ENCODE data around the gene DMKN. TPM values are rescaled to one million over a fixed set of nuclear protein-coding genes. Genes with fewer than 3 reads are reported as not detected.

Gene DMKN, protein sequence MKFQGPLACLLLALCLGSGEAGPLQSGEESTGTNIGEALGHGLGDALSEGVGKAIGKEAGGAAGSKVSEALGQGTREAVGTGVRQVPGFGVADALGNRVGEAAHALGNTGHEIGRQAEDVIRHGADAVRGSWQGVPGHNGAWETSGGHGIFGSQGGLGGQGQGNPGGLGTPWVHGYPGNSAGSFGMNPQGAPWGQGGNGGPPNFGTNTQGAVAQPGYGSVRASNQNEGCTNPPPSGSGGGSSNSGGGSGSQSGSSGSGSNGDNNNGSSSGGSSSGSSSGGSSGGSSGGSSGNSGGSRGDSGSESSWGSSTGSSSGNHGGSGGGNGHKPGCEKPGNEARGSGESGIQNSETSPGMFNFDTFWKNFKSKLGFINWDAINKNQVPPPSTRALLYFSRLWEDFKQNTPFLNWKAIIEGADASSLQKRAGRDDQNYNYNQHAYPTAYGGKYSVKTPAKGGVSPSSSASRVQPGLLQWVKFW
- total RNA-seq, result 26.5 TPM

DNA sequence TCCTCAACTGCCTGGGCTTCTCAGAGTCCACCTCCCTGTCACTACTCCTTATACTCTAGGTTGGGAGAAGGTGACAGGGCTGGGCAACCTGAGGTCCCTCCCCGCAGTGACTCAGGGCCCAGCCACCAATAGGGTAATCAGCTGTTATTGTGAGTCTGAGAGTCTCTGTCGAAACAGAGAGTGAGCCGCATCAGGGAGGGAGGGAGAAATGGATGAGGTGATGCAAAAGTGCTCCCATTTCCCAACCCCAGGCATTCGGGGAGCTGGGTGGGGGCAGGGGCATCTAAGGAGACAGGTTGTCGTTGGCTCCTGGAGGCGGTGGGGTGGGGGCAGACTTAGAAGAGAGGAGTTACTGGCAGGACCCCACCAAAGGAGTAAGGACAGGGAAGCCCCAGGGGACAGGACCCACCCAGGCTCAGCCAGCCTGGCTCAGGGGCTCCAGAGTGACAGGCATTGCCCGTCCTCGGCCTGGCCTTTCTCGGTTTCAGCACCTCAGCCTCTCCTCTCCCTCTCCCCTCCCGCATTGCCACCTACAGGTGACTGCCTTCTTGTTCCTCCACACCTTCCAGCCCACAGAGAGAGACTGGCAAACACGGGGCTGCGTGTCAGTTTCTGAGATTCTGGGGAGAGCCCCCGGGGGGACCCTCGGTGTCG is at the start of gene DMKN:
DMKN (minus strand) TSS at position 22 of the 654 bp plus-strand sequence. CDS start 174 bp downstream, outside the sequence.
- no peak for ATAC-seq
- DNase-seq (ENCODE audit: low spot score), result no peak
- intact Hi-C loops (cut with DNase I), result no loop called here

DNA sequence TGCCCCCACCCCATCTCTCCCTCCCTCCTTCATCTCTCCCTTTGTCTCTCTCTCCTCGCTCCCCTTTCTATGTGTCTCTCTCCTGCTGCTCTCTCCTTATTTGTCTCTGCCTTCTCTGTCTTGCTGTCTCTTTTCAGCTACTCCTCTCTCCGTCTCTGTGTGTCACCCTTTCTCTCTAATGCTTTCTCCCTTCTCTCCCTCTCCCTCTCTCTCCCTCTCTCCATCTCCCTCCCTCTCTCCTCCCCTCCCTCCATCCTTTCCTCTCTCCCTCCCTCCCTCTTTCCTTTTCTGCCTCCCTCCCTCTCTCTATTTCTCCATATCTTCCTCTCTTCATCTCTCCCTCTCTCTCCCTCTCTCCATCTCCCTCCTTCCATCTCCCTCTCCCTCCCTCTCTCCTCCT is 49.3 kb upstream of the DMKN start:
- no peak for DNase-seq (ENCODE audit: low spot score)
- no peak for ATAC-seq

DNA sequence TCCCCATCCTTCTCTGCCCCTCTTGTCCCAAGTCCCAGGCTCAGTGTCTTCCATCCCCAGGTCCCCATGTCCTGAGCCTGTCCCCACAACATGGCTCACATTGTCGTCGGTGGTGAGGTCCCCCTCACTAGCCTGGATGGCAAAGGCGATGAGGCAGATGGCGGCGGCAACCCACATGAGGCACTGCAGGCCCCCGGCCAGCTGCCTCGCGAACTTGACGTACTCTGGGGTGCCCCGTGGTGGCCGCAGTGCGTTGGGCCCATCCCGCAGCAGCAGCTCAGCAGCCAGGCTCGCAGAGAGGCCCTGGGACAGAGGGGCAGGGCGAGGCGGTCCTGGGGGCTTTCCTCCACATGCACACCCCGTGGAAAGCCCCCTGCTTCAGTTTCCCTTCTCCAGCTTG is 48.9 kb upstream of the DMKN start:
- DNase-seq (ENCODE audit: low spot score) (no peak), ATAC-seq (no peak)
- intact Hi-C loops (cut with DNase I), result no loop called here

More for the DNA sequence above, 49.3 kb upstream of the DMKN start:
- intact Hi-C loops (cut with DNase I), result no loop called here

DNA sequence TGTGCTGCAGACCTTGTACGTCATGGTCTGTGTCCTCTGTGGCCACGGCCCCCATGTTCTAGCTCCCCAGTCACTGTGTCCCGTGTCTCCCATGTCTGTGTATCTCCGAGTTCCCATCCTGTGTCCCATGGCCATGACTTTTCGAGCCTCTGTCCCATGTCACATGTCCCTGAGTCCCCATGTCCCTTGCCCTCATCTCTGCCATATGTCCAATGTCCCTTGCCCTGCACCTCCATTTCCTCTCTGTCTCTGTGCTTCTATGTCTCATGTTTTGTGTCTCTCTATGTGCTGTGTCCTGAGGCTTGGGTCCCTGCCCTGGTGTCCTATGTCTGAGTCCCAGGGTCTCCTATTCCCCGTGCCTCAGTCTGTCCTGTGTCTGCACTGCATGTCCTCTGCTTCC is 48.0 kb upstream of the DMKN start:
- ATAC-seq (no peak), DNase-seq (ENCODE audit: low spot score) (no peak)
- intact Hi-C loops (cut with DNase I), result no loop called here

DNA sequence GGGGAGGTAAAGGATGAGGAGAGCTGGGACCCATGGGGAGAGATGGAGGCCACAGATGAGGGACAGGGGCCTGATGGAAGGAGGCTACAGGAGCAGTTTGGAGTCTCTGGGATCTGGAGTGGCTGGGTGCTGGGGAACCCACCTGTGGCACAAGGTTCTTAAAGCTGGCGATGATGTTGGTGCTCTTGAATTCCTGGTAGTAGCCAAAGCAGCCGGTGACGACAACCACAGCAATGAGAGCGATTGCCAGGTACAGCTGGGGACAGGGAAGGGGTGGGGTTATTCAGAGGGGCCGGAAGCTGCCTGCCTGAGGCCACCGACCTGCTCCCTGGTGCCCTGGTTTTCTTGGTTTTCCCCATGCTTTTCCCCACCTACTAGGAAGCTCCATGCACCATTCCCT is 47.2 kb upstream of the DMKN start:
- ATAC-seq, result no peak
- DNase-seq (ENCODE audit: low spot score), result no peak
- intact Hi-C loops (cut with DNase I), result no loop called here

DNA sequence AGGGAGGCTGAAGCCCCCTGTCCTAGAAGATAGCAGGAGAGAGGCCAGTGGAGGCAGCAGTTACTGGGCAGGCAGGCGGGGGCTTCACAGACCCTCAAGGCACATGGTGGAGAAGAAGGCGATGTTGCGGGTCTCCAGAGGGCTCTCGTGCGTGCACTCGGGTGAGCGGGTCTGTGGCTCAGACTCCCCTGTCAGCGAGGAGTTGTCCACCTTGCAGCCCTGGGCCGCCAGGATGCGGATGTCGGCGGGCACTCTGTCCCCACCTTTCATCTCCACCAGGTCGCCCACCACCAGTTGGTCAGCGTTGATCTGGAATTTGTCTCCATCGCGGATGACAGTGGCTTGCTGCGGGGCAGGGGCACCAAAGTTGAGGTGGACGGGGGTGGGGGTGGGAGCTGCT is 46.8 kb upstream of the DMKN start:
- DNase-seq (ENCODE audit: low spot score), result no peak
- intact Hi-C loops (cut with DNase I), result no loop called here
- no peak for ATAC-seq

DNA sequence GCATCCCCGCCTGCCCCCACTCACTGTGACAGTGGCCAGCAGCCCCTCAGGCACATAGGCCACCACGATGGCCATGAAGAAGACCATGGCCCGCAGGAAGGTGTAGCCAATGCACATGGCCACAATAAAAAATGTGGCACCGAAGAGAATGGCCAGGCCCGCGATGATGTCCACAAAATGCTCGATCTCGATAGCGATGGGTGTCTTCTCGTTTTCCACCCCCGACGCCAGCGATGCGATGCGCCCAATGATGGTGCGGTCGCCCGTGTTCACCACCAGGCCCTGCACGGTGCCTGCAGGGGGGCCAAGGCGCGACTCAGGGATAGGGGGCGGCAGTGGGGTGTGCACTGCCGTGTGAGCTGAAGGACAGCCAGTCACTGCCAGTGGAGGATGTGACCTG is 46.3 kb upstream of the DMKN start:
- no peak for DNase-seq (ENCODE audit: low spot score)
- no peak for ATAC-seq
- intact Hi-C loops (cut with DNase I), result loop anchor here (10.0 kb wide), 1 partner anchor 1185 kb away; no protein-coding TSS in a partner anchor

DNA sequence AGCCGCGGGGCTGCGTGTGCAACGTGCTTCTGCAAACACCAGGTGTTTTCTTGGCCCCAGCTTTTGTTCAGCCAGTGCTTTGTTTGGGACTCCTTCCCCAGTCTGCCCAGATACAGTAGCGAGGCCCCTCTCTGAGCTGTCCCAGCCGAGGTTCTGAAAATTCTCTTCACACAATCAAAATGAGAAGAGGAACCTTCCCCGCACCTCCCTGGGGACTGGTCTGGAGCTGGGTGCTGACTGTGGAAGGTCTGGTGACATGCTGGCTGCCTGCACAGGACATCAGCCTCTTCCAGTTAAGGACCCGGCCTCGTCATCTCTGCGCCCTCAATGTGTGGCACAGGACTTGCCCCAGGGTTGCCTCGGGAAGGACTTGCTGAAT is 45.8 kb upstream of the DMKN start:
- intact Hi-C loops (cut with DNase I), result loop anchor here (10.0 kb wide), 1 partner anchor 1186 kb away; no protein-coding TSS in a partner anchor
- ATAC-seq (no peak), DNase-seq (ENCODE audit: low spot score) (no peak)

DNA sequence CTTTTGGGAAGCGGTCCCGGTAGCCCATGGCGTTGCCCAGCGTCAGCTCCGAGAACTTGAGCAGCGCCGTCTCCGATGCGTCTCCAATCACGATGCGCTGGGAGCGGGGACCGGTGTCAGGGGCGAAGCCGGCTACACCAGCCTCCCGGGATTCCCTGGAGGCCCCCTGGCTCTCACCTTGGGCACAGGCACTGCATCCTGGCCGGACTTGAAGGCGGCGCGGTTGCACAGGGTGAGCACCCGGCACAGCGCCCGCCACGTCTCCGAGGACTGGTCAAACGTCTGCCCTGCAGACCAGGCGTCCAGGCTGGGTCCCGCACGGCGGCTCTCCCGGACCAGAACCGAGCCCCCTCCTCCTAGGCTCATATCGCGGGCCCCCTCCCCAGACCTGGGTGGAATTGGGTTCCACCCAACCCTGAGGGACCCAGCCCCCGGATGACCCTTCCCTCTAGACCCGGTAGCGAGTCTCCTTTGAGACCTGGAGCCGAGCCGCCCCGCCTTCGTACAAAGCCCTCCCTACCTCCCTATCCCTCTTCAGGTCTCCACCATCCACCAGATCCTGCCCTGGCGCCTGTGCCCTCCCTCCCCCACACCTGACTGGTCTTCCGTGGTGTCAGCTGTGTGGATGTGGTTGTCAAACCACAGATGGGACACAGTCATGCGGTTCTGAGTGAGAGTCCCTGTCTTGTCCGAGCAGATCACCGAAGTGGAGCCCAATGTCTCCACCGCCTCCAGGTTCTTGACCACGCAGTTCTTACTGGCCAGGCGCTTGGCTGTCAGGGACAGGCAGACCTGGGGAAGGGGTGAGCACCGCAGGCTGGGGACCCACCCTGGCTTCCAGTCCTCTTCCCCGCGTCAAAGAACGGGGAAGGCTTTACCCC is 45.2 kb upstream of the DMKN start:
- no peak for ATAC-seq
- intact Hi-C loops (cut with DNase I), result loop anchor here (10.0 kb wide), 1 partner anchor 1186 kb away; no protein-coding TSS in a partner anchor

DNA sequence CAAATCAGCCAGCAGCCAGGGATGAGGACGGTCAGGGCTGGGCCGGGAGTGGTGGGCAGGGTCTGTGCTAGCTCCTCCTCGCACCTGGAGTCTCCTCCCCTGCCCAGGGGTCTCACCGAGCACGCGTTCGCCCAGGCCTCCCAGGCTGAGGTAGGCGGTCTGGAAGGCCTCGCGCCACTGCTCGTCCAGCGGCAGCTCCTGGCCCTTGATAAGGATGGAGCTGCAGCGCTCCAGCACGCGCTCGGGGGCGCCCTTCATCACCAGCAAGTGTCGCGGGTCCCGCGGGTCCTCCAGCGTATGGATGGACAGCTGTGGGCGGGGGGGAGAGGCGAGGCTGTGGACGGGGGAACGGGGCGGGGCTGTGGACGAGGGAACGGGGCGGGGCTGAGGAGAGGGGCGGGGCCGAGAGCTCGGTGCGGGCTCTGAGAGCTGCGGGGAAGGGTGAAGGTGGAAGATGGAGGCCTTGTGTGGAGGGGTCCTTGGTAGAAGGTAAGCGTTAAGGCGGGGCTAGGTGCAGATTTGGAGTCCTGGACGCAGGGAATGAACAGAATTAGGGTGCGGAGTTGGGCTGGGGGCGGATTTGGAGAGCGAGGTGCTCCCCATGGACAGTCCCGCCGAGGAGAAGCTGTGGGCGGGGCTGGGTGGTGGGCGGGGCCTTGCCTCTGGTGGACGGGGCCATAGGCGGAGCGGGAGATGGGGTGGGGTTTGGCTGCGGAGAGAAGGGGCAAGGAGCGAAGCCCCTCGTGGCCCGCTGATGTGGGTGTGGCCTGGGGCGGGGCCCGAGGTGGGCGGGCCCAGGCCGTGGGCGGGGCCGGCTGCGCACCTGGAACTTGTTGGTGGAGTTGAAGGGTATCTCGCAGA is 44.3 kb upstream of the DMKN start:
- DNase-seq (ENCODE audit: low spot score), result peak; percentile 77
- intact Hi-C loops (cut with DNase I), result loop anchor here (10.0 kb wide), 1 partner anchor 1187 kb away; no protein-coding TSS in a partner anchor

More for the DNA sequence above, 45.2 kb upstream of the DMKN start:
- no peak for DNase-seq (ENCODE audit: low spot score)

DNA sequence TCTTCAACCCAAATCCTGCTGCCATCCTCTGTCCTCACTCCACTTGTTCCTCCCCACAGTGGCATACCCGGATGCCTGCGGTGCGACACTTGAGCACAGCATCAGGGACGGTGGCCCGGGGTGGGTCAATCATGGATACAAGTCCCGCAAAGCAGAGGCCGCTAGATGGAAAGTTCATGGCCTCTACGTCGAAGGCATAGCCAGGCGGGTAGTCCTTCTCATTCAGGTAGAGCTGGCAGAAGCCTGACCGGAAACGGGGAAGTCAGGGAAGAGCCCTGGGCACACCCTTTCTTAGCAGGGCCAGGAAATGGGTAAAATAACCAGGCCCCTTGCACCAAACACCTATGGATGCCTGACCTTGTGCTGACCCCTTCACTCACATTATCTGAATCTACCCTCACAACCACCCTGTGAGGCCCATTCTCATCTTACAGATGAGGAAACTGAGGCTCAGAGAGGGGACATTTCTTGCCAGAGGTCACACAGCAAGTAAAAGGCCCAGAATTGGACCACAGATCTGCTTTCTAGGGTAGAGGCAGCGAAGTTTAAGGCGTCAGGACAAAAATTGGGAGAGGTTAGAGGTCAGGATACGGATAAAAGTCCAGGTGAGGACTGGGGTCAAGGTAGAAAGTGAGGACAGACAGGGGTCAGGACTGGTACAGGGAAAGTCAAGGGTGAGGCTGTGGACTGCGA is 43.5 kb upstream of the DMKN start:
- intact Hi-C loops (cut with DNase I), result loop anchor here (10.0 kb wide), 1 partner anchor 1188 kb away; no protein-coding TSS in a partner anchor
- no peak for ATAC-seq
- DNase-seq (ENCODE audit: low spot score), result no peak

More for the DNA sequence above, 44.3 kb upstream of the DMKN start:
- peak; percentile 59 for ATAC-seq

DNA sequence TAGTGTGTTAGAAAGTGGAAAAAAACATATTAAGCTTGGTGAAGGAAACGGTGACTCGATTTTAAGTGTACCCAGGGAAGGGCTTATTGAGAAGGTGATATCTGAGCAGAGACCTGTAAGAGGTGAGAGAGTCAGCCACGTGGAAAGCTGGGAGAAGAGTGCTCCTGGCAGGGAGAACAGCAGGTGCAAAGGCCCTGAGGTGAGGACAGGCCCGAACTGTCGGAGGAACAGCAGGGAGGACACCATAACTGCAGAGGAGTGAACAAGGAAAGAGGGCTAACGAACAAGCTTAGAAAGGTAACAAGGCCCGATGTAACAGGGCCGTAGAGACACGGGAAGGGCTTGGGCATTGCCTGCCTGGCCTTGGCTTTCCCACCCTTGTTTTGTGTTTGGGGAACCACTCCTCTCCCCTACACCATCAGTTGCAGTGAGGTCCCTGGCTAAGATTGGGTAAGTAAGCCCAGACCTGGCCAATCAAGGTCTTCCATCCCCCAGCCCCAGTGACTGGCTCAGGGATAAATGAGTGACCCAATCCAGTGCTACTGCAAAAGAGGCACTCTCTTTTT is 42.7 kb upstream of the DMKN start:
- intact Hi-C loops (cut with DNase I), result loop anchor here (10.0 kb wide), 1 partner anchor 1189 kb away; no protein-coding TSS in a partner anchor
- DNase-seq (ENCODE audit: low spot score) (no peak), ATAC-seq (no peak)

DNA sequence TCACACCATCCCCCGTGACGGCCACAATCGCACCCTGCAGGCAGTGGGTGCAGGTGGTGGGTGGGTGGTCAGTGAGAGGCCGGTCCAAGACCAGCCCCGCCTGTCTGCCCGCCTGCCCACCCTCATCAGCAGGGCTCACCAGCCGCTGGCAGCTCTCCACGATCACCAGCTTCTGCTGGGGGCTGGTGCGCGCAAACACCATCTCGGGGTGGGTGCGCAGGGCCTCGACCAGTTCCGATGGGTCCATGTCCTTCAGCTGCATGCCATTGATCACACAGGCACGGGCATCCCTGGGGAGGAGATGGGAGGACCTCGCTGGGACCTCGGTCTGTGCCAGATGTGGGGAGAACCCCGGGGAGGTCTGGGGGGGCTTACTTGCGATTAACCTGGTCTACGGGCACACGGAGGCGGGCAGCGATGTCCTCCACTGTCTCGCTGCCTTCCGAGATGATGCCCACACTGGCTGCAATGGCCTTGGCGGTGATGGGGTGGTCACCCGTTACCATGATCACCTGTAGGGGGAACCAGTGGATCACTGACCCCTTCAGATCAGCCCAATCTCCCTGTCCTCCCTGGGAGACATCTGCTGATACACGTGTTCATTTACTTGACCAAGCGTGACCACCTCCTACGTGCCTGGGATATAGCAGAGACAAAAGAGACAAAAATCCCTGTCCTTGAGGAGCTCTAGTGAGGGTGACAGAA is 42.0 kb upstream of the DMKN start:
- intact Hi-C loops (cut with DNase I), result loop anchor here (10.0 kb wide), 1 partner anchor 1189 kb away; no protein-coding TSS in a partner anchor
- no peak for ATAC-seq
- DNase-seq (ENCODE audit: low spot score), result no peak

DNA sequence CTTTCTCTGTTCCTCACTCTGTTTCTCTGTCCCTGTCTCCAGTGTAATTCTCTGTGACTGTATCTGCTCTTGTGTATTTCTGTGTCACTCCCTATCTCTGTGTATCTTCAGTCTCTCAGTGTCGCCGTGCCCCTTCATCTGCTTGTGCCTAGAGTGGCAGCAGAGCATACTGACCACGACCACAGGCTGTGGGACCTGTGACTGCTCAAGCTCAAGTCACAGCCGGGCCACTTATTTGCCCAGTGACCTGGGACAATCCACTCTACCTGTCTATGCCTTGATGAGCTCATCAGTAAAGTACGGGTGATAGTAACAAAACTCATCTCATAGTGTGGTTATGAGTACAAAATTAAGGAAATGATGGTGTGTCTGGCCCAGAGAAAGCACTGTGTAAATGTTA is 40.6 kb upstream of the DMKN start:
- ATAC-seq (no peak), DNase-seq (ENCODE audit: low spot score) (no peak)
- intact Hi-C loops (cut with DNase I), result loop anchor here (10.0 kb wide), 1 partner anchor 1191 kb away; no protein-coding TSS in a partner anchor

DNA sequence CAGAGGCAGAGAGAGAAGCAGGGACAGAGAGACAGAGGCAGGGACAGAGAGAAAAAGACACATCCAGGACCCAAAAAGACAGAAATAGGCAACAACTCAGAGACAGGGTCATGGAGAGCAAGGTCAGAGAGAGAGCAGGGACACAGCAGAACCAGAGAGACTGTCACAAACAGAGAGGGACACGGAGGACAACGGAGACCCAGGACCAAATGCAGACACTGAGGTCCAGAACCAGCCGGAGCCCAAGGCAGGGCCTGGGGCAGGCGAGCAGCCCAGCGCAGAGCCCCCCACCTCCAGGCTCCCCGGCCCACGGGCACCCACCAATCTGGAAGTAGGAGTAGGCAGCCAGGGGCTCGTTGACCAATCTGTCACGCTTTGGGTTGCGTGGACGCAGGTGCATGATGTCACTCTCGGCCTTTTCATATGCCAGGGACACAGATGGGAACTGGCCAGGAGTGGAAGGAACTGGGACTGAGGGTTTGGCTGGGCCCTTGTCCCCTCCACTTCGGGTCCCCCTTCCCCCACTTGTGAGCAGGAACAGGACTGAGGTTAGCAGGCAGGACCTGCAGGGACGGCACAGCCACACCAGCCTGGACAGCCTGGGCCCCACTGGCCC is 40.0 kb upstream of the DMKN start:
- DNase-seq (ENCODE audit: low spot score), result no peak
- no peak for ATAC-seq

More for the DNA sequence above, 40.0 kb upstream of the DMKN start:
- intact Hi-C loops (cut with DNase I), result loop anchor here (10.0 kb wide), 1 partner anchor 1191 kb away; no protein-coding TSS in a partner anchor
